HS-5 (cell line): ENCODE results near the gene NLRX1.
"Not testable (repeated sequence)": the region's sequence is repeated elsewhere in the genome, so short reads cannot be mapped to it uniquely, and the experiment has no call there.

Experiments used
- DNase-seq: peaks from one replicate; pipeline ENCODE4 v3.0.0-alpha.2; 2012; ENCODE audit warnings: low read depth

NLRX1 gene

GRCh38 chr11:119153049-119153818 is 15.3 kb upstream of the NLRX1 start:
- DNase-seq = no peak

DNA sequence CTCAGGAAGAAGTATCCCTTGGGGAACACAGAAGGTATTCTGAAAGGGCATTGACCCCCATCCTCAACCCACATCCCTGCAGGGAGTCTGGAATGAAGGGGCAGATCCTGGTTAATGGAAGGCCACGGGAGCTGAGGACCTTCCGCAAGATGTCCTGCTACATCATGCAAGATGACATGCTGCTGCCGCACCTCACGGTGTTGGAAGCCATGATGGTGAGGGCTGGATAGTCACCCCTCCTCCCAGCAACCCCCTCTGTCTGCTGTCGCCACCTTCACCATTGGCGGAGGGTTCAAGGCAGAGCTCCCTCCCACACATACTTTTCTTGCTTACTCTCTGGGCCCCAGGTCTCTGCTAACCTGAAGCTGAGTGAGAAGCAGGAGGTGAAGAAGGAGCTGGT is 14.3 kb upstream of the NLRX1 start:
- DNase-seq = no peak

GRCh38 chr11:119155733-119156492 is 12.6 kb upstream of the NLRX1 start:
- no peak for DNase-seq

GRCh38 chr11:119156496-119156895 is 12.0 kb upstream of the NLRX1 start:
- no peak for DNase-seq

DNA sequence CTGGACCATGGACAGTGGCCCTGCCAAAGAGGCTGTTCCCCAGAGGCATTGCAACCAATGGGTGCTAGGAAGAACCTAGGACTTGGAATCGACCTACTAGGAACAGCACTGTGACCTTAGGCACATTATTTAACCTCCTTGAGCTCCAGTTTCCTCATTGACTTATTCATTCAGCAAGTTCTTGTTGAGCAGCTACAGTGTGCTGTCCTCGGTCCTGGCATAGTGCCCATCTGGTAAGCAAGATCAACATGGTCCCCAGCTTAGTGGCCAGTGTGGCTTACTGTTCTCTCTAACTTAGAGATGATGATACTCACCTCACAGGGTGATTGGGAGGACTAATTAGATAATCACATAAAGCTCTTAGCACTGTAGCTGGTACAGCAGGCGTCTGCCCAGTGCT is 11.5 kb upstream of the NLRX1 start:
- no peak for DNase-seq

GRCh38 chr11:119158467-119158866 is 10.1 kb upstream of the NLRX1 start:
- no peak for DNase-seq

- no peak for DNase-seq
Observed at GRCh38 chr11:119160151-119160550, 8.4 kb upstream of the NLRX1 start.

GRCh38 chr11:119161871-119162270 is 6.7 kb upstream of the NLRX1 start:
- DNase-seq = no peak

GRCh38 chr11:119166368-119167076 is 2.0 kb upstream of the NLRX1 start:
- DNase-seq = no peak

DNA sequence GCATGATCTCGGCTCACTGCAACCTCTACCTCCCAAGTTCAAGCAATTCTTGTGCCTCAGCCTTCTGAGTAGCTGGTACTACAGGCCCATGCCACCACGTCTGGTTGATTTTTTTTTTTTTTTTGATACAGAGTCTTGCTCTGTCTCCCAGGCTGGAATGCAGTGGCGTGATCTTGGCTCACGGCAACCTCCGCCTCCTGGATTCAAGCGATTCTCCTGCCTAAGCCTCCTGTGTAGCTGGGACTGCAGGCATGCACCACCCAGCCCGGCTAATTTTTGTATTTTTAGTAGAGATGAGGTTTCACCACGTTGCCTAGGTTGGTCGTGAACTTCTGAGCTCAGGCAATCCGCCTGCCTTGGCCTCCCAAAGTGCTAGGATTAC is 1.5 kb upstream of the NLRX1 start:
- DNase-seq = not testable (repeated sequence)

DNA sequence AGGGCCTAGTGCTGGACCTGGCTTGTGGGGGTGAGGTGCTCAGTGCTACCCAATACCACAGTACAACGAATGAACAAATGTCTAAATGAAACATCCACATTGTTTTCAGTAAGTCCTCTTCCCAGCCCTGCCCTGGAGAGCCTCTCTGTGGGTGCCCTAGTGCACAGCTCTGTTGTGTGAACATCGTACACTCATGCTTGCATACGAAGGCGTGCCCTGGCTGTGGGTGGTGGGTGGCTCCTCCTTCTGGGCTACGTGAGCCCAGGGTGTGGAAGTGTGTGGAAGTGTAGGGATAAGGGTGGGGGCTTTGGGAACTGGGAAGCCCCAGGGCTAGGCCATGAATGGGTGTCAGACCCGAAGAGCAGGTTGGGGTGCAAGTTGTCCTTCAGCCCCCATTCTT is 592 bp upstream of the NLRX1 start:
- no peak for DNase-seq

GRCh38 chr11:119169282-119169719 is 776 bp downstream of the NLRX1 start:
- DNase-seq = no peak

DNA sequence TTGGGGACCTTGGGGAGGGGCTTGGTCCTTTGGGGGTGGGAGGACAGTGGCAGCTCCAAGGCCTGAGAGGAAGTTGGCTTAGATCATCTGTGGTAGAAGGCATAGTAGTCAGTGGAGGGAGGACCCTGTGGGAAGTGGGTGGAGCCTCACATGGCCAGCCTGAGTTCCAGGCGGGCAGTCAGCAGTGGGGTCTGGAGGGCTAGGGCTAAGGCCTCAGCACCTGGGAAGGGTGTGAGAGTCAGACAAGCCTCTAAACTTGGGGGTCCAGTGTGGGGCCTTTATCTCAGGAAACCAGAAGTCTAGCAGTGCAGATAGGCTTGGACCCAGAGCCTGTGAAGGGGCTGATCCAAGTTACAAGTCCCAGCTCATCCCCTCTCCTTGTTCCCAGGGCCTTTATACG is 4.0 kb downstream of the NLRX1 start:
- DNase-seq = no peak

GRCh38 chr11:119173453-119173852 is 4.9 kb downstream of the NLRX1 start:
- DNase-seq = no peak

DNA sequence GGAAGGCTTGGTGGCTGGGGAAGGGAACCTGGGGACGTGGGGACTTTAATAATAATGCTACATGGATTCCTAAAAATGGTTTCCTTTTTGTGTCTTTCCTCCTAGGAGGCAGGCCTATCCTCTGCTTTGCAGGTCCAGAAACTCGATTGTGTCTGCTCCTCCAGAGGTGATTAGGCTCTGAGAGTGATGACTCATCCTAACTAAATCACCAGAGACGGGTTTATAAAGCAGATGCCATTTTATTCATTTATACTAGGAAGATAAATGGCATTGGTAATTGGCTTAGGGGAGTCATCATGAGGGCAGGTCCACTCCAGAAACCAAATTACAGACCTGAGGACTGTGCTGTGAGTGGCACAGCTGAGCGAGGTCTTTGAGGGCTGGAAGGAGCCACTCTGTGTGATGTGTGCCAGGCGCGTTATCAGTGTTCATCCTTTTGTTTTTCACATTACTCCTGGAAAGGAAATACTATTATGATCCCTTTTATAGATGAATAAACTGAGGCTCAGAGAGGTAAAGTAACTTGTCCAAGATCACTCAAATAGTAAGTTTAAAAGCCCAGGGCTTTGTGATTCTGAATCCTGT is 7.1 kb downstream of the NLRX1 start:
- DNase-seq = no peak

- DNase-seq = no peak
Observed at GRCh38 chr11:119178166-119178680, 9.7 kb downstream of the NLRX1 start.

GRCh38 chr11:119179342-119179741 is 10.8 kb downstream of the NLRX1 start:
- DNase-seq = no peak

GRCh38 chr11:119179983-119180382 is 11.5 kb downstream of the NLRX1 start:
- no peak for DNase-seq

- DNase-seq = no peak
Observed at GRCh38 chr11:119180729-119181676, 12.5 kb downstream of the NLRX1 start.

DNA sequence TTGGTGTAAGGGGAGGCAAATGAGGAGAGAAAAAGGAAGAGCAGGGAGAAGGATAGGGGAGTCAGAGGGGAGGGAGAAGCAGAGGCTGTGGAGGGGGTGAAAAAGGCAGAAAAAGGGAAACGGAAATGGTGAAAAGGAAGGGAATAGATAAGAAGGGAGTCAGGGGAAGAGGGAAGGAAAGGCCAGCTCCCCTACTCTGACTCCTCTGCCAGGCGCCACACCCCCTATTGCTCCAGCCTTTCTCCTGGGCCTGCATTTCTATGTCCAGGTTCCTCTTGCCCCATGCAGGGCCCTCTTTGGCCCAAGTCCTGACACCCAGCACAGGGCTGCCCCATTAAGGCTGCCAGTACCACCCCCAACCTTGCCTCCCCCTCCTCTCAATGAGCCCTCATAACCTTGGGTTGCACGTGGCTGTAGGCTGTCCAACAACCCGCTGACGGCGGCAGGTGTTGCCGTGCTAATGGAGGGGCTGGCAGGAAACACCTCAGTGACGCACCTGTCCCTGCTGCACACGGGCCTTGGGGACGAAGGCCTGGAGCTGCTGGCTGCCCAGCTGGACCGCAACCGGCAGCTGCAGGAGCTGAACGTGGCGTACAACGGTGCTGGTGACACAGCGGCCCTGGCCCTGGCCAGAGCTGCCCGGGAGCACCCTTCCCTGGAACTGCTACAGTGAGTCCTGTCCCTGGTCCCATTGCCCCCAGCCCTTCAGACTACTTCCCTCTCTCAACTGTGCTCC is 13.3 kb downstream of the NLRX1 start:
- DNase-seq = no peak
